Stimulated activated CD8-positive, alpha-beta memory T cell treated with anti-CD3 and anti-CD28 coated beads, Interleukin-7, amount 100 ng/mL, for 24 hours (primary cell): ENCODE results near the gene TIGD1.

ENCODE experiments used
- DNase-seq: peaks from one replicate; pipeline ENCODE4 v3.0.0-alpha.2; 2020; ENCODE audit warnings: low read depth

TIGD1 gene

GRCh38 chr2:232523682-232524597, 26.4 kb downstream of the TIGD1 start:
- no peak for DNase-seq

DNA sequence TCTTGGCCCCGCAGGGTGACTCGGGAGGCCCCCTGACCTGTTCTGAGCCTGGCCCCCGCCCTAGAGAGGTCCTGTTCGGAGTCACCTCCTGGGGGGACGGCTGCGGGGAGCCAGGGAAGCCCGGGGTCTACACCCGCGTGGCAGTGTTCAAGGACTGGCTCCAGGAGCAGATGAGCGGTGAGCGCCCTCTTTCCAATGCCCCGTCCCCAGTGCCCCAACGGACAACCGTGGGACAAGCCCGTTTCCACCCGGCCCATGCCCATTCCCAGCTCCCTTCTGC, 27.0 kb downstream of the TIGD1 start:
- no peak for DNase-seq

DNA sequence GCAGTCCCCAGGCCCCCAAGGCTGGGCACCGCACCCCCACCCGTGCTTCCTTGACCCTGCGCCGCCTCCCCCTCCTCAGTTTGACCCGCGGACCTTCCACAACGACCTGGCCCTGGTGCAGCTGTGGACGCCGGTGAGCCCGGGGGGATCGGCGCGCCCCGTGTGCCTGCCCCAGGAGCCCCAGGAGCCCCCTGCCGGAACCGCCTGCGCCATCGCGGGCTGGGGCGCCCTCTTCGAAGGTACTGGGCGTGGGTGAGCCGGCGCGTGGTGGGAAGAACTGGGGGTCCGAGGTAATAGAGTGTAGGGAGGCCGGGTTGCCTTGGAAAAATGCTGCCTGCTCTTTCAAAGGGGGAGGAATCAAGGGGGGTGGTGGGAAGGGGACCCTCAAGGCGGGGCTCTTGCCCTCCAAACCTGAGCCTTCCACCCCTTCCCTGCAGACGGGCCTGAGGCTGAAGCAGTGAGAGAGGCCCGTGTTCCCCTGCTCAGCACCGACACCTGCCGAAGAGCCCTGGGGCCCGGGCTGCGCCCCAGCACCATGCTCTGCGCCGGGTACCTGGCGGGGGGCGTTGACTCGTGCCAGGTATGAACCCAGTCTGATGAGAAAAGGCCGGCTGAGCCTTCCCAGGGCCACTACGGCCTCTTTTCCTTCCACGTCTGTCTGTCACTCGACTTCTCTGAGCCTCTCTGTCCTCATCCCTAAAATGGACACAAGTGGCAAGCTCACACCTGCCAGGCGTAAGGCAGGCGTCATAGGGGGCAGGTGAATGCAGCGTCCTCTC, 27.5 kb downstream of the TIGD1 start:
- no peak for DNase-seq

DNA sequence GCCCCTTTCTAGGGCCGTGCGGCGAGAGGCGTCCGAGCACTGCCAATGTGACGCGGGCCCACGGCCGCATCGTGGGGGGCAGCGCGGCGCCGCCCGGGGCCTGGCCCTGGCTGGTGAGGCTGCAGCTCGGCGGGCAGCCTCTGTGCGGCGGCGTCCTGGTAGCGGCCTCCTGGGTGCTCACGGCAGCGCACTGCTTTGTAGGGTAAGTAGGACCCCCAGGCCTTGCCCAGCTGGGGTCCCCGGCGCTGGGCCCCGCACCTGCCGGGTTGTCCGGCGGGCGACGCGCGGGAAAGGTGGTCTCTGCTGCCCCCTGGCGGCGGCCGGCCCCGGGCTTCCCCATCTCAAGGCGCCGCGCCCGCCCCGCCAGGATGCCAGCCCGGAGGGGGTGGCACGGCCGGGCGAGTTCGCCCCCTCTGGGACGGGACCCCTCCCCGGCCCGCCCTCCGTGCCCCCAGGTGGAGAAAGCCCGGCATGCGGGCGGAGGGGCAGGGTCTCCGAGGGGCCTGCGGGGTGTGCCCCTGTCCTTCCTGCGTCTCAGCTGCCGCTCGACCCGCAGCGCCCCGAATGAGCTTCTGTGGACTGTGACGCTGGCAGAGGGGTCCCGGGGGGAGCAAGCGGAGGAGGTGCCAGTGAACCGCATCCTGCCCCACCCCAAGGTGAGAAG, 28.3 kb downstream of the TIGD1 start:
- peak; percentile 46 for DNase-seq

- no peak for DNase-seq
Observed at GRCh38 chr2:232521098-232521497, 29.3 kb downstream of the TIGD1 start.

DNA sequence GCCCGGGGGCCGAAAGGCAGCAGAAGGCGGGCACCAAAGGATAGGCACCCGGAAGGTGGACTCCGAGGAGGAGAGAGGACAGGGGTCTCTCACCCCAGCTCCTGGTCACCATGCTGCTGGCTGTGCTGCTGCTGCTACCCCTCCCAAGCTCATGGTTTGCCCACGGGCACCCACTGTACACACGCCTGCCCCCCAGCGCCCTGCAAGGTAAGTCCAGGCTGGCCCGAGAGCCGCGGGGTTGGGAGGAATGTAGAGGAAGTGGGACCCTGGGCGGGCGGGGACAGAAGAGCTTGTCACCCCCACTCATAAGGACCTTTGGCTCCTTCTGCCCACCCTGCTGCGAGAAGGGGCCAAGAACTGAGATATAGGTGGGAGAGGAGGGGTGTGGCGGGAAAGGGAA, 29.9 kb downstream of the TIGD1 start:
- DNase-seq = no peak

- DNase-seq = no peak
Observed at GRCh38 chr2:232519581-232520438, 30.5 kb downstream of the TIGD1 start, which contains the start of gene PRSS56. TSS of gene PRSS56 (plus strand) at chr2:232520388. CDS start at chr2:232520599, 211 bp downstream.

GRCh38 chr2:232518844-232519243, 31.5 kb downstream of the TIGD1 start:
- DNase-seq = no peak

DNA sequence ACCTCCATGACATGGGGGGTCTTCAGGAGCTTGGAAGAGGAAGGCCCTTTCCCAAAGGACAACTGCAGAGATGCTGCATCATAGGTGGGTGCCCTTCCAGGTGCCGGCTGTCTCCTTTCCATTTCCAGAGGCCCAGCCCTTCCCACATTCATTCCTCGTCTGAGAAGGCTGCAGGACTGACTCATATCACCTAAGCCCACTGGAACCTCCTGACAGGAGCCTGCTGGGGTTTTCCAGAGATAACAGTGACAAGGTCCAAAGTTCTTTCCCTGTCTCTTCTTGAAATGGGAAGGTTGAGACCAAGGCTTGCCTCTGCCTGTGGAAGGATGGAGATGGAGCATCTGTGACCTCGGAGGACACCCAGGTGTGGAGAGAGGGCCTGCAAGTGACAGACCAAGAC, 33.8 kb downstream of the TIGD1 start:
- DNase-seq = no peak

- no peak for DNase-seq
Observed at GRCh38 chr2:232515639-232516038, 34.7 kb downstream of the TIGD1 start.

DNA sequence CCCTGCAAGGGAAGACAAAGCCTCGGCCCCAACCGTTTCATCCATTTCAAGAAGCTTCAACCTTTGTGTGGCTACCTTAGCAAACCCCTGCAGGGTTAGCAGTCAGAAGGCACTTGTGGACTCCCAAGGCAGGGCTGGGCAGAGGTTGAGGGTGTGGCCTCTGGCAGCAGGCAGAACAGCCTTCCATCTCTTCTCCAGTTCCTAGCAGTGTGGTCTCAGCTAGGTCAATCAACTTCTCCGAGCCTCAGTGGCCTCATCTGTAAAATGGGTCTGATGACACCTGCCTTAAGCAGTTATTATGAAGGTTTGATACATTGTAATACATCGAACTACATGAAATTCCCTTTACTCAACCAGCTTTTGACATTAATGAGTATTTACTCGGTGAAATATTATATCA, 37.0 kb downstream of the TIGD1 start:
- DNase-seq = no peak

- DNase-seq = no peak
Observed at GRCh38 chr2:232512602-232513001, 37.8 kb downstream of the TIGD1 start.

DNA sequence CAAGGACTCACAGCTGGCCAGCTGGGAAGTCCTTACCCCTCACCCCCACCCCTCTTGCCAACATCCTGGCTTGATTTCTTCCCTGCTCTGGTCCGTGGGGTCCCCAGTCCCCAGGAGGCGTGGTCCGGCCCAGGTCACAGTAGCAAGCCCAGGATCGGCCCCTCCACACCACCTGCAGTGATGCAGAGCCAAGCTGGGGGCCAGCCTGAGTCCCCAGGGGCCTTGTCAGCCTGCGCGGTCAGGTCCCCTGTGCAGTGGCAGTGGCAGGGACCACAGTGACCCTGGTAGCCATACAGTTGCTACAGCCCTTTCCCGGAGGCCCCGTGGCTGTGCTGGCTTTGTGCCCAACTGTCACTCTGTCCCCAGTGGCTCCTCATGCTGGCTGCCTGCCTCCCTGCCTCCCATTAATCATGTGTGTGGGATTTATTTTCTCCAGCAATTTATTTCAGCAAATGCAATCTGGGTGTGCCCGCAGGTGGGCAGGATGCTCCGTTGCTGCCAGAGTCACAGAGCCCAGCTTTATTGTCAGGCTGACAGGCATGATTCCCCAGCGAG, 38.9 kb downstream of the TIGD1 start:
- DNase-seq = no peak

- no peak for DNase-seq
Observed at GRCh38 chr2:232508251-232508650, 42.1 kb downstream of the TIGD1 start.

GRCh38 chr2:232506709-232507108, 43.6 kb downstream of the TIGD1 start:
- no peak for DNase-seq

DNA sequence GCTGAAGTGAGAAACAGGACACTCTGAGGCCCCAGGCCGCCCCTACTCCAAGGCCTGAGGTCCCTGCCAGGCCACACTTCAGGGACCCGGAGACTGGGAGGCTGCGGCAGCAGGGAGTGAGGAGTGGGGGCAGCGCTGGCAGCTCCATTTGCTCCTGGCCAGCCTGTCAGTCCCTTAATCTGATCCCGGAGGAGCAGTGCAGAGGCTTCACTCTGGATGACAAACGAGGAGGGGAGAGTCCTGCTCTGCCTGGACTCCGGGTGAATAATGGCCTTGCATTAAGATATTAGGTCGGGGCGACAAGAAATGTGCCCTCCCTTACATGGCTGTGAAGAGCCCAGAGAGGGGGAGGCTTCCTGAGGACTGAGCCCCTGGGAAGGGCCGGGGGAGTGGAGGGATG, 44.5 kb downstream of the TIGD1 start:
- no peak for DNase-seq

DNA sequence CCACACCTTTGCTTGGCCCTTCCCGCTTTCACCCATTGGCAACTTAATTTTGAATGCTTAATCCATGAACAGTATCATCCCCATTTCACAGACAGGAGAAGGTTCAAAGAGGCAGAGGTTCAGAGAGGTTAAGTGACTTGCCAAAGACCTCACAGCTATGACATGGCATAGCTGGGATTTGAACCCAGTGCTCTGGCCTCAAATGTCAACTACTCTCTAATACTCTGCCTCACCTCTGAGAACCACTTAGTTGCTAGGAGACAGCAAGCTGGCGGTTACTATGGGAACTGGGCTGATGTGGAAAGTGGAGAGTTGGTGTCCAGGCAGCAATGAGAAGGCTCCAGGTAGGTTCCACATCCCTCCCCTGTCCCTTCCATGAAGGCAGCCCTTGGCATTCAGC, 45.9 kb downstream of the TIGD1 start:
- no peak for DNase-seq

- DNase-seq = no peak
Observed at GRCh38 chr2:232503809-232504323, 46.5 kb downstream of the TIGD1 start.

- no peak for DNase-seq
Observed at GRCh38 chr2:232502911-232503808, 47.2 kb downstream of the TIGD1 start.

GRCh38 chr2:232502511-232502910, 47.8 kb downstream of the TIGD1 start:
- no peak for DNase-seq
